CD4-positive, alpha-beta T cell (primary cell): ENCODE data around the gene EMX1. TPM values are rescaled to one million over a fixed set of nuclear protein-coding genes. Genes with fewer than 3 reads are reported as not detected.
"Not testable (repeated sequence)": the region's sequence is repeated elsewhere in the genome, so short reads cannot be mapped to it uniquely, and the experiment has no call there.

Experiments used
- ATAC-seq: fragments of 200-7000 bp; cut with Tn5 transposase; one replicate; pipeline ENCODE4 v1.10.0; 2022; ENCODE audit warnings: mild to moderate bottlenecking; ENCODE audit not compliant: poor library complexity
- CTCF ChIA-PET: fragments of 350-600 bp; sonication (Branson Sonifier 250); formaldehyde crosslinking; loops from one replicate; lab custom pipeline; 2021; ENCODE audit warnings: antibody characterized with exemption, inconsistent platforms; lab: Charles Lee
- POLR2A ChIA-PET: fragments of 350-600 bp; sonication (Branson Sonifier 250); formaldehyde crosslinking; loops from one replicate; lab custom pipeline; 2021; ENCODE audit warnings: antibody characterized with exemption, inconsistent platforms; lab: Charles Lee
- DNase-seq, 14 experiments: peaks; one replicate each; pipeline ENCODE4 v3.0.0-alpha.2; 2013 to 2020; ENCODE audit warnings: mixed read lengths in 2 of 14
- H3K27ac ChIP-seq, 2 donors: one replicate each; pipeline versions ENCODE4 v1.5.1 to v1.7.0; 2013; ENCODE audit warnings: low read length in 2 of 2, low read depth in 1 of 2, mild to moderate bottlenecking in 1 of 2
- H3K27me3 ChIP-seq, 2 experiments: 1 replicate in 1 of 2; 2 replicates in 1 of 2; pipeline versions ENCODE4 v1.6.1 to v1.7.0; 2013; ENCODE audit warnings: low read length in 2 of 2, control low read depth in 1 of 2, mild to moderate bottlenecking in 1 of 2, moderate library complexity in 1 of 2; ENCODE audit not compliant: insufficient read depth in 2 of 2, control insufficient read depth in 1 of 2
- H3K36me3 ChIP-seq: one replicate; pipeline ENCODE4 v1.6.1; 2013; ENCODE audit warnings: low read length, control low read depth; ENCODE audit not compliant: insufficient read depth
- H3K4me1 ChIP-seq: one replicate; pipeline ENCODE4 v1.6.1; 2013; ENCODE audit warnings: low read length, control low read depth; ENCODE audit not compliant: insufficient read depth
- H3K4me3 ChIP-seq: one replicate; pipeline ENCODE4 v1.5.1; 2013; ENCODE audit warnings: mild to moderate bottlenecking, low read length, moderate library complexity
- H3K9me3 ChIP-seq, 2 experiments: 1 replicate in 1 of 2; 2 replicates in 1 of 2; pipeline versions ENCODE4 v1.6.1 to v1.7.0; 2013; ENCODE audit warnings: low read length in 2 of 2, mild to moderate bottlenecking in 2 of 2, control low read depth in 1 of 2, moderate library complexity in 1 of 2; ENCODE audit not compliant: control insufficient read depth in 1 of 2, insufficient read depth in 1 of 2
- H3K27ac Mint-ChIP-seq: one replicate; pipeline ENCODE4 v1.8.0; 2020; ENCODE audit warnings: mixed read lengths
- H3K27me3 Mint-ChIP-seq: one replicate; pipeline ENCODE4 v1.8.0; 2021; ENCODE audit warnings: mixed read lengths
- H3K36me3 Mint-ChIP-seq: one replicate; pipeline ENCODE4 v1.8.0; 2021; ENCODE audit warnings: low read depth, mixed read lengths
- H3K4me1 Mint-ChIP-seq: one replicate; pipeline ENCODE4 v1.8.0; 2021; ENCODE audit warnings: low read depth, mixed read lengths
- H3K4me3 Mint-ChIP-seq: one replicate; pipeline ENCODE4 v1.8.0; 2020; ENCODE audit warnings: mild to moderate bottlenecking, mixed read lengths
- H3K9me3 Mint-ChIP-seq: one replicate; pipeline ENCODE4 v1.8.0; 2020; ENCODE audit warnings: mixed read lengths
- intact Hi-C, 2 experiments: fragments of 100-400 bp; cut with DNase I in 1 of 2; cut with micrococcal nuclease in 1 of 2; formaldehyde crosslinking; loops; one replicate each; pipeline versions ENCODE4 v1.15.1 to v1.9.0; 2023 to 2025; cut with DNase I, micrococcal nuclease
- total RNA-seq, 174 experiments: library from RNA in 2 of 174; stranded (reverse) in 2 of 174; gene quantifications; one replicate each; pipeline ENCODE4 v1.2.3 and lab custom pipeline; 2021 to 2026
- TF ChIP-seq, protein P1 (sequence below): fragments of 200-600 bp; IDR thresholded peaks from one replicate; pipeline ENCODE4 v1.8.0; 2022; ENCODE audit warnings: antibody characterized with exemption, mild to moderate bottlenecking

Gene EMX1
- total RNA-seq, 2 experiments from 2014 or later = not detected

DNA sequence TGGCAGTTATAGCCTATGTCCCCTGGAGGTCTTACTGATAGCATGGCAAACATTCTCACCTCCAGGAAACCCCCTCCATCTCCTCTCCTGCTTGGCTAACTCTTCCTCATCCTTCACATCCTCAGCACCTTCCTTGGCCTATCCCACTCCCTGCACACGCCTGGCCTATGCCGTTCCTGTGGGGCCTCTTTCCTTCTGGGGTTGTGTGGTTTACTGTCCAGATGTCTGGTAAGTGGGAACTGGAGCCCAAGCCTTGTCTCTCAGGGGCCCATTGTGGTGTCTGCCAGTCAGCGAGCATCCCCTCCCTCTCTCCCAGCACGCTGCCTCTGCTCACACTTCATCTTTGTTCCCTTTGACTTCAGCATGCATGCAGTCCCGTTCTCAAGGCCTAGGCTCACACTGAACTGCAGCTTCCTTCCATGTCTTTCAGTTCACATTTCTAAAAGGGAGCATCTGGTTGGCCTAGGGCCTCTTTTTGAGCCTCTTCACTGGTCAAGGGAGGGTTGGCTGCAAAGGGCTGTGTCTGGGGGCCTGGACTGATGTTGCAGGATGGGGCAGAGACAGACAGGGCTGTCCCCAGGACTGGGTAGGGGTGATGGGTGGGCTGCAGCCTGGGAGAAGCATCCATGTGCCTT is 17.0 kb upstream of the EMX1 start:
- no peak overlapping the region for H3K4me3 ChIP-seq
- H3K27me3 ChIP-seq = peaks cover 10 to 40% of the 10 kb centered on the region in 2 experiments
- H3K27ac Mint-ChIP-seq = no peak overlapping the region
- no peaks in the 10 kb centered on the region for H3K36me3 Mint-ChIP-seq
- H3K27ac ChIP-seq = no peak overlapping the region
- ChIA-PET CTCF (no interaction called here), POLR2A (no interaction called here)
- H3K4me1 ChIP-seq = no peaks in the 10 kb centered on the region
- intact Hi-C loops = no loop called here
- ATAC-seq (no peak), DNase-seq (no peak)
- TF ChIP-seq, protein P1, sequence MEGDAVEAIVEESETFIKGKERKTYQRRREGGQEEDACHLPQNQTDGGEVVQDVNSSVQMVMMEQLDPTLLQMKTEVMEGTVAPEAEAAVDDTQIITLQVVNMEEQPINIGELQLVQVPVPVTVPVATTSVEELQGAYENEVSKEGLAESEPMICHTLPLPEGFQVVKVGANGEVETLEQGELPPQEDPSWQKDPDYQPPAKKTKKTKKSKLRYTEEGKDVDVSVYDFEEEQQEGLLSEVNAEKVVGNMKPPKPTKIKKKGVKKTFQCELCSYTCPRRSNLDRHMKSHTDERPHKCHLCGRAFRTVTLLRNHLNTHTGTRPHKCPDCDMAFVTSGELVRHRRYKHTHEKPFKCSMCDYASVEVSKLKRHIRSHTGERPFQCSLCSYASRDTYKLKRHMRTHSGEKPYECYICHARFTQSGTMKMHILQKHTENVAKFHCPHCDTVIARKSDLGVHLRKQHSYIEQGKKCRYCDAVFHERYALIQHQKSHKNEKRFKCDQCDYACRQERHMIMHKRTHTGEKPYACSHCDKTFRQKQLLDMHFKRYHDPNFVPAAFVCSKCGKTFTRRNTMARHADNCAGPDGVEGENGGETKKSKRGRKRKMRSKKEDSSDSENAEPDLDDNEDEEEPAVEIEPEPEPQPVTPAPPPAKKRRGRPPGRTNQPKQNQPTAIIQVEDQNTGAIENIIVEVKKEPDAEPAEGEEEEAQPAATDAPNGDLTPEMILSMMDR = no peak
- peaks cover 0 to 4% of the 10 kb centered on the region in 2 experiments for H3K9me3 ChIP-seq
- no peak overlapping the region for H3K4me3 Mint-ChIP-seq
- peaks cover 77% of the 10 kb centered on the region for H3K27me3 Mint-ChIP-seq
- H3K4me1 Mint-ChIP-seq = no peaks in the 10 kb centered on the region
- no peaks in the 10 kb centered on the region for H3K9me3 Mint-ChIP-seq
- no peaks in the 10 kb centered on the region for H3K36me3 ChIP-seq

DNA sequence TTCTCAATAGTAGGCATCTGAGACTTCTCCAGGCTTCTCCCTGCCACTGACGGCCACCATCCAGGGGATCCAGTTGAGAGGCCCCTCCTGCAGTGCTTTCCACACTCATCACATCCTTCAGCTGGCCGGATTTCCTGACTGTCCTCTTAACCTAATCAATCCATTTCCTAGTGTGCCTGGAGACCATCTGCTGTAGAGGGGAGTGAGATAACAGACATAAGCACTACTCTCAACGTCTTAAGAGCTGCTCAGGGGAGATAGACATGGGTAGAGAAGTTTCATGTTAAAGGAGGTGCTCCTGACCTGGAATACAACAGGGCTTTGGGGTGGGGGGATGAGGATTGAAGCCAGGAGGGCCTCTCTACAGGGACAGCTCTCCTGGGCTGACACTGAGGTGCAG is 15.9 kb upstream of the EMX1 start:
- CTCF ChIA-PET = no interaction called here
- no peaks in the 10 kb centered on the region for H3K9me3 ChIP-seq
- TF ChIP-seq, protein P1 = no peak
- DNase-seq (no peak), ATAC-seq (no peak)
- H3K27me3 ChIP-seq = peaks cover 9 to 47% of the 10 kb centered on the region in 2 experiments
- Mint-ChIP-seq H3K36me3 (no peaks in the 10 kb centered on the region), H3K4me3 (no peak overlapping the region), H3K4me1 (no peaks in the 10 kb centered on the region), H3K9me3 (no peaks in the 10 kb centered on the region), H3K27me3 (peaks cover 75% of the 10 kb centered on the region), H3K27ac (no peak overlapping the region)
- H3K4me1 ChIP-seq = no peaks in the 10 kb centered on the region
- POLR2A ChIA-PET = no interaction called here
- intact Hi-C loops = no loop called here
- H3K36me3 ChIP-seq = no peaks in the 10 kb centered on the region
- no peak overlapping the region for H3K27ac ChIP-seq
- no peak overlapping the region for H3K4me3 ChIP-seq

DNA sequence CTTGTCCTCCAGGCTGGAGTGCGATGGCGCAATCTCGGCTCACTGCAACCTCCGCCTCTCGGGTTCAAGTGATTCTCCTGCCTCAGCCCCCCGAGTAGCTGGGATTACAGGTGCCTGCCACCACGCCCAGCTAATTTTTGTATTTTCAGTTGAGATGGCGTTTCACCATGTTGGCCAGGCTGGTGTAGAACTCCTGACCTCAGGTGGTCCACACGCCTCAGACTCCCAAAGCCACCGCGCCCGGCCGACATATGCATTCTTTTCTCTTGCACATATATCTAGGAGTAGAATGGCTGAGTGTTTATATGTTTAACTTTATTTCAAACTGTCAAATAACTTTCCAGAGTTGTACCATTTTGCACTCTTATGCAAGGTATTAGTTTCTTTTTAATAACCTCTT is 9.9 kb upstream of the EMX1 start:
- not testable (repeated sequence) for ATAC-seq

DNA sequence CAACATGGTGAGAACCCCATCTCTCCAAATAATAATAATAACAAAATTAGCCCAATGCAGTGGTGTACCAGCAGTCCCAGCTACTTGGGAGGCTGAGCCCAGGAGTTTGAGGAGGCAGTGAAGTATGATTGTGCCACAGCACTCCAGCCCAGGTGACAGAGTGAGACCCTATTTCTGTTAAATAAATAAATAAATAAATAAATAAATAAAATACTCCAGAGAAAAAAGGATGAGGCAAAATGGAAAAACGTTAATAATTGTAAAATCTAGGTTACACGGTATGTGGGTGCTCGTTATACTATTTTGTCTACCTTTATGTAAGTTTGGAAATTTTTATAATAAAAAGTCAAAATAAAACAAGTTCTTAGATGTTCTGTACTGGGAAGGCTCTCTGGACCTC is 8.6 kb upstream of the EMX1 start:
- Mint-ChIP-seq H3K4me3 (no peak overlapping the region), H3K36me3 (no peaks in the 10 kb centered on the region), H3K9me3 (no peaks in the 10 kb centered on the region), H3K4me1 (no peaks in the 10 kb centered on the region), H3K27ac (no peak overlapping the region), H3K27me3 (peaks cover 77% of the 10 kb centered on the region)
- TF ChIP-seq, protein P1 = no peak
- intact Hi-C loops = no loop called here
- Histone ChIP-seq H3K9me3 (no peaks in the 10 kb centered on the region), H3K4me1 (no peaks in the 10 kb centered on the region), H3K4me3 (no peak overlapping the region), H3K27me3 (peaks cover 41 to 80% of the 10 kb centered on the region in 2 experiments), H3K36me3 (no peaks in the 10 kb centered on the region), H3K27ac (no peak overlapping the region)
- DNase-seq (no peak), ATAC-seq (no peak)
- ChIA-PET CTCF (interaction anchor here (0.5 kb wide), 1 partner anchor 49 kb away, joined by 4 read pairs; no protein-coding TSS in a partner anchor), POLR2A (no interaction called here)

More for the DNA sequence above, 9.9 kb upstream of the EMX1 start:
- H3K4me1 ChIP-seq, H3K4me3 Mint-ChIP-seq, DNase-seq, H3K36me3 Mint-ChIP-seq, H3K4me3 ChIP-seq, H3K27ac ChIP-seq, H3K9me3 Mint-ChIP-seq, H3K4me1 Mint-ChIP-seq, CTCF ChIA-PET, intact Hi-C loops, H3K9me3 ChIP-seq, H3K27ac Mint-ChIP-seq, H3K36me3 ChIP-seq, POLR2A ChIA-PET: not testable (repeated sequence)
- peaks cover 79% of the 10 kb centered on the region for H3K27me3 Mint-ChIP-seq
- peaks cover 35 to 78% of the 10 kb centered on the region in 2 experiments for H3K27me3 ChIP-seq
